DND-41 (cell line): Measurements from ENCODE around the gene NCAN.

Experiments
- ATAC-seq: fragments of 200-7000 bp; cut with Tn5 transposase; 3 replicates; pipeline ENCODE4 v1.9.1; 2021; ENCODE audit warnings: low read depth; ENCODE audit not compliant: insufficient read depth
- DNase-seq: peaks from one replicate; pipeline ENCODE4 v3.0.0-alpha.2; 2020
- H2AFZ ChIP-seq: 2 replicates; pipeline ENCODE4 v1.6.0; 2012; ENCODE audit warnings: low read depth, low read length
- H3K27ac ChIP-seq: 2 replicates; pipeline ENCODE4 v1.5.1; 2012; ENCODE audit warnings: low read length, inconsistent platforms
- H3K27me3 ChIP-seq: fragments of 200-600 bp; sonication (generic); 2 replicates; pipeline ENCODE4 v1.6.0; 2012; ENCODE audit warnings: low read length, mild to moderate bottlenecking, inconsistent platforms; ENCODE audit not compliant: insufficient read depth, poor library complexity
- H3K36me3 ChIP-seq: 2 replicates; pipeline ENCODE4 v1.5.1; 2012; ENCODE audit warnings: low read length, inconsistent platforms; ENCODE audit not compliant: insufficient read depth
- H3K4me1 ChIP-seq: 2 replicates; pipeline ENCODE4 v1.5.1; 2012; ENCODE audit warnings: mild to moderate bottlenecking, low read length; ENCODE audit not compliant: insufficient read depth
- H3K4me2 ChIP-seq: 2 replicates; pipeline ENCODE4 v1.6.0; 2012; ENCODE audit warnings: mild to moderate bottlenecking, moderate library complexity, low read length, inconsistent platforms; ENCODE audit not compliant: insufficient read depth
- H3K4me3 ChIP-seq, 2 experiments: fragments of 200-600 bp in 1 of 2; shearing (Covaris generic) in 1 of 2; 2 replicates each; pipeline ENCODE4 v1.5.1; 2012 to 2016; ENCODE audit warnings: inconsistent platforms in 2 of 2, low read length in 2 of 2, mild to moderate bottlenecking in 2 of 2, low read depth in 1 of 2, moderate library complexity in 1 of 2
- H3K79me2 ChIP-seq: 2 replicates; pipeline ENCODE4 v1.6.0; 2012; ENCODE audit warnings: low read length, inconsistent platforms; ENCODE audit not compliant: insufficient read depth
- H3K9ac ChIP-seq: 2 replicates; pipeline ENCODE4 v1.6.0; 2012; ENCODE audit warnings: low read depth, mild to moderate bottlenecking, inconsistent platforms, low read length, moderate library complexity
- H3K9me3 ChIP-seq: 2 replicates; pipeline ENCODE4 v1.5.1; 2012; ENCODE audit warnings: low read length, moderate library complexity, mild to moderate bottlenecking, inconsistent platforms; ENCODE audit not compliant: insufficient read depth, severe bottlenecking
- H4K20me1 ChIP-seq: 2 replicates; pipeline ENCODE4 v1.6.0; 2012; ENCODE audit warnings: low read length; ENCODE audit not compliant: insufficient read depth
- CTCF ChIP-seq: IDR thresholded peaks from 2 replicates; pipeline ENCODE4 v1.5.1; 2012; ENCODE audit warnings: borderline replicate concordance, low read length, moderate library complexity, mild to moderate bottlenecking; ENCODE audit not compliant: poor library complexity, severe bottlenecking; ENCODE audit errors: extremely low read depth
- EZH2 ChIP-seq: IDR thresholded peaks from 3 replicates; pipeline ENCODE4 v1.6.1; 2012; ENCODE audit warnings: borderline replicate concordance, low read depth, mild to moderate bottlenecking, moderate library complexity, low read length, inconsistent platforms; ENCODE audit not compliant: severe bottlenecking

Gene NCAN

GRCh38 chr19:19271828-19272599, 60.3 kb downstream of the NCAN start:
- H3K9me3 ChIP-seq, result no peaks in the 10 kb centered on the region
- no peaks in the 10 kb centered on the region for H3K79me2 ChIP-seq
- H3K4me3 ChIP-seq, result no peak overlapping the region
- ATAC-seq (no peak), DNase-seq (no peak)
- no peaks in the 10 kb centered on the region for H3K27me3 ChIP-seq
- no peak overlapping the region for H2AFZ ChIP-seq
- no peak overlapping the region for H3K4me2 ChIP-seq
- peaks cover 19% of the 10 kb centered on the region for H3K36me3 ChIP-seq
- no peaks in the 10 kb centered on the region for H3K4me1 ChIP-seq
- H4K20me1 ChIP-seq, result peaks cover 11% of the 10 kb centered on the region
- H3K9ac ChIP-seq, result no peak overlapping the region
- TF ChIP-seq EZH2 (no peak), CTCF (no peak)
- no peak overlapping the region for H3K27ac ChIP-seq

- Histone ChIP-seq H3K4me1 (no peaks in the 10 kb centered on the region), H3K27ac (no peak overlapping the region), H3K4me3 (no peak overlapping the region), H3K79me2 (no peaks in the 10 kb centered on the region), H2AFZ (no peak overlapping the region), H3K27me3 (no peaks in the 10 kb centered on the region), H3K36me3 (peaks cover 35% of the 10 kb centered on the region), H3K9me3 (no peaks in the 10 kb centered on the region), H4K20me1 (peaks cover 8% of the 10 kb centered on the region), H3K9ac (no peak overlapping the region), H3K4me2 (no peak overlapping the region)
- DNase-seq (no peak), ATAC-seq (no peak)
- TF ChIP-seq EZH2, result no peak
- TF ChIP-seq CTCF, result no peak
These were observed 62.4 kb downstream of the NCAN start for GRCh38 chr19:19274146-19274545.

- Histone ChIP-seq H3K4me1 (no peaks in the 10 kb centered on the region), H3K9ac (no peak overlapping the region), H3K27ac (no peak overlapping the region), H4K20me1 (peaks cover 6% of the 10 kb centered on the region), H3K4me3 (no peak overlapping the region), H3K79me2 (no peaks in the 10 kb centered on the region), H3K4me2 (no peak overlapping the region), H3K36me3 (peaks cover 43% of the 10 kb centered on the region), H3K9me3 (no peaks in the 10 kb centered on the region), H2AFZ (no peak overlapping the region), H3K27me3 (no peaks in the 10 kb centered on the region)
- no peak for DNase-seq
- no peak for TF ChIP-seq EZH2
- no peak for TF ChIP-seq CTCF
- ATAC-seq, result peak; percentile 26; the same call in 1 of the 3 replicates
These were observed 63.2 kb downstream of the NCAN start for GRCh38 chr19:19274716-19275565.
